Ishikawa (cell line): ENCODE data around the gene ACAD11.

Experiments used
- CEBPB ChIP-seq: IDR thresholded peaks from 2 replicates; pipeline ENCODE4 v1.6.1; 2012
- CREB1 ChIP-seq: IDR thresholded peaks from 2 replicates; pipeline ENCODE4 v1.6.1; 2012; ENCODE audit warnings: low read depth
- EP300 ChIP-seq: IDR thresholded peaks from 2 replicates; pipeline ENCODE4 v1.6.1; 2012; ENCODE audit warnings: borderline replicate concordance
- FOXM1 ChIP-seq: IDR thresholded peaks from 2 replicates; pipeline ENCODE4 v1.6.1; 2012; ENCODE audit warnings: low read depth, borderline replicate concordance
- RAD21 ChIP-seq: IDR thresholded peaks from 2 replicates; pipeline ENCODE4 v1.6.1; 2012; ENCODE audit warnings: low read depth
- REST ChIP-seq: IDR thresholded peaks from 2 replicates; pipeline ENCODE4 v1.6.1; 2012; ENCODE audit warnings: low read depth, mild to moderate bottlenecking
- TAF1 ChIP-seq: IDR thresholded peaks from 2 replicates; pipeline ENCODE4 v1.6.1; 2012; ENCODE audit warnings: low read depth, mild to moderate bottlenecking
- TCF12 ChIP-seq: IDR thresholded peaks from 2 replicates; pipeline ENCODE4 v1.6.1; 2012; ENCODE audit warnings: low read depth
- YY1 ChIP-seq: IDR thresholded peaks from 2 replicates; pipeline ENCODE4 v1.6.1; 2012; ENCODE audit warnings: low read depth

- no peak for TF ChIP-seq EP300
- TF ChIP-seq REST = no peak
- no peak for TF ChIP-seq YY1
- TF ChIP-seq CREB1 = no peak
- no peak for TF ChIP-seq FOXM1
- TF ChIP-seq RAD21 = no peak
- TF ChIP-seq TAF1 = no peak
- no peak for TF ChIP-seq TCF12
- TF ChIP-seq CEBPB = no peak
These were observed 105.2 kb downstream of the ACAD11 start for GRCh38 chr3:132554437-132554836.
